Spleen (tissue), 13 donors: ENCODE data around the gene SHOX. TPM values are rescaled to one million over a fixed set of nuclear protein-coding genes. Genes with fewer than 3 reads are reported as not detected.

ENCODE experiments used
- DNase-seq: peaks from one replicate; pipeline ENCODE4 v3.0.0-alpha.2; 2020
- H3K27ac ChIP-seq, 8 donors: fragments of 200-600 bp; sonication (generic) in 7 of 8; 1 replicate in 4 of 8; 2 replicates in 4 of 8; pipeline versions ENCODE4 v1.5.0 to v1.8.0; 2016 to 2021; ENCODE audit warnings: inconsistent platforms in 4 of 8, mild to moderate bottlenecking in 4 of 8, moderate library complexity in 1 of 8
- H3K27me3 ChIP-seq, 7 donors: fragments of 200-600 bp; sonication (generic) in 6 of 7; replicated peaks in 1 of 7; 1 replicate in 4 of 7; 2 replicates in 3 of 7; pipeline versions ENCODE4 v1.5.0 to v1.8.0; 2016 to 2021; ENCODE audit warnings: inconsistent platforms in 3 of 7, mild to moderate bottlenecking in 1 of 7
- H3K36me3 ChIP-seq, 6 donors: fragments of 200-600 bp; sonication (generic) in 5 of 6; 1 replicate in 4 of 6; 2 replicates in 2 of 6; pipeline versions ENCODE4 v1.5.0 to v1.8.0; 2016 to 2021; ENCODE audit warnings: inconsistent platforms in 2 of 6
- H3K4me1 ChIP-seq, 6 donors: fragments of 200-600 bp; sonication (generic) in 5 of 6; 1 replicate in 3 of 6; 2 replicates in 3 of 6; pipeline versions ENCODE4 v1.5.0 to v1.8.0; 2016 to 2021; ENCODE audit warnings: inconsistent platforms in 3 of 6
- H3K4me3 ChIP-seq, 8 donors: fragments of 200-600 bp; sonication (generic) in 7 of 8; 1 replicate in 4 of 8; 2 replicates in 4 of 8; pipeline versions ENCODE4 v1.5.0 to v1.8.0; 2016 to 2021; ENCODE audit warnings: inconsistent platforms in 4 of 8, mild to moderate bottlenecking in 4 of 8, moderate library complexity in 2 of 8
- H3K9me3 ChIP-seq, 8 donors: fragments of 200-600 bp; sonication (generic) in 7 of 8; 1 replicate in 4 of 8; 2 replicates in 4 of 8; pipeline versions ENCODE4 v1.5.0 to v1.8.0; 2016 to 2021; ENCODE audit warnings: inconsistent platforms in 4 of 8
- POLR2A ChIP-seq, 3 donors: fragments of 450-650 bp; IDR thresholded peaks; one replicate each; pipeline ENCODE4 v1.5.1; 2017; ENCODE audit warnings: antibody characterized with exemption in 3 of 3, mild to moderate bottlenecking in 1 of 3
- POLR2AphosphoS5 ChIP-seq, 3 donors: sonication (generic); formaldehyde crosslinking; IDR thresholded peaks; one replicate each; pipeline ENCODE4 v1.5.1; 2017; ENCODE audit warnings: antibody characterized with exemption in 3 of 3
- WGBS, 5 donors: extraction: QIAGEN DNeasy Blood & Tissue Kit in 3 of 5; methylation state at CpG; one replicate each; pipeline versions ENCODE4 v1.1.5 to v1.1.7; 2013 to 2018; 5-methylcytosine and 5-hydroxymethylcytosine counted together
- intact Hi-C: fragments of 100-400 bp; cut with DNase I; formaldehyde crosslinking; loops from one replicate; pipeline ENCODE4 v1.15.0; 2023; ENCODE audit warnings: low total_unique reads
- long read RNA-seq, 2 donors: transcript quantifications; one replicate each; lab custom pipeline, GENCODE V29; 2026
- polyA plus RNA-seq, 3 donors: library from polyadenylated mRNA; stranded (reverse); fragments of 200-250 nt; gene quantifications; one replicate each; pipeline ENCODE4 v1.2.1, GENCODE V29; 2013
- total RNA-seq, 7 donors: library from RNA; depleted of rRNA in 3 of 7; stranded (reverse); fragments of >200 nt in 3 of 7; fragmentation: NEBNext Ultra II Directional in 4 of 7; extraction: Animal tissue kit (Norgen Biotek cat#: 25700) in 4 of 7; gene quantifications; one replicate each; pipeline versions ENCODE4 v1.1.0 to v1.2.1, GENCODE V29; 2016 to 2021
- TF ChIP-seq, protein P1 (sequence below), 11 experiments: fragments of 200-600 bp in 7 of 11; fragments of 450-650 bp in 4 of 11; sonication (generic) in 4 of 11; IDR thresholded peaks in 8 of 11; conservative IDR thresholded peaks in 3 of 11; 1 replicate in 7 of 11; 2 replicates in 4 of 11; pipeline versions ENCODE4 v1.4.0 to v1.8.0; 2016 to 2021; ENCODE audit warnings: antibody characterized with exemption in 11 of 11, inconsistent platforms in 4 of 11, mild to moderate bottlenecking in 1 of 11
- donor health status: healthy with polysubstance abuse.
- donor health status: DM: no; HTN: no; CAD: no; lungs with moderate emphysema.
- donor health status: DM: no; HTN: no; CAD: no.
- donor health status: Bipolar disorder and iron deficiency.
- donor health status: healthy.
- donor health status: DM: no; HTN: no; CAD: no.
- donor health status: DM: yes; HTN: yes; CAD: no.

SHOX gene
- total RNA-seq = not detected
- polyA plus RNA-seq = not detected
- long read RNA-seq, donor 1 = 0 reads
- long read RNA-seq, donor 2 = 0 reads

DNA sequence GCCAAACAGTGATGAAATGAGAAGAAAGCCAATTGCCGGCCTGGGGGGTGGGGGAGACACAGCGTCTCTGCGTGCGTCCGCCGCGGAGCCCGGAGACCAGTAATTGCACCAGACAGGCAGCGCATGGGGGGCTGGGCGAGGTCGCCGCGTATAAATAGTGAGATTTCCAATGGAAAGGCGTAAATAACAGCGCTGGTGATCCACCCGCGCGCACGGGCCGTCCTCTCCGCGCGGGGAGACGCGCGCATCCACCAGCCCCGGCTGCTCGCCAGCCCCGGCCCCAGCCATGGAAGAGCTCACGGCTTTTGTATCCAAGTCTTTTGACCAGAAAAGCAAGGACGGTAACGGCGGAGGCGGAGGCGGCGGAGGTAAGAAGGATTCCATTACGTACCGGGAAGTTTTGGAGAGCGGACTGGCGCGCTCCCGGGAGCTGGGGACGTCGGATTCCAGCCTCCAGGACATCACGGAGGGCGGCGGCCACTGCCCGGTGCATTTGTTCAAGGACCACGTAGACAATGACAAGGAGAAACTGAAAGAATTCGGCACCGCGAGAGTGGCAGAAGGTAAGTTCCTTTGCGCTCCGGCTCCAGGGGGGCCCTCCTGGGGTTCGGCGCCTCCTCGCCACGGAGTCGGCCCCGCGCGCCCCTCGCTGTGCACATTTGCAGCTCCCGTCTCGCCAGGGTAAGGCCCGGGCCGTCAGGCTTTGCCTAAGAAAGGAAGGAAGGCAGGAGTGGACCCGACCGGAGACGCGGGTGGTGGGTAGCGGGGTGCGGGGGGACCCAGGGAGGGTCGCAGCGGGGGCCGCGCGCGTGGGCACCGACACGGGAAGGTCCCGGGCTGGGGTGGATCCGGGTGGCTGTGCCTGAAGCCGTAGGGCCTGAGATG is at the start of gene SHOX:
SHOX (plus strand) TSS at position 180 of the 885 bp plus-strand sequence; CDS start at position 287, 107 bp downstream.
- intact Hi-C loops = no loop called here
- TF ChIP-seq POLR2AphosphoS5 (IDR thresholded peaks at IDR 0.05) = no peak
- Histone ChIP-seq H3K4me3 (no peak within 1 kb of the TSS), H3K4me1 (peaks cover 0 to 8% (median 0%) of the 10 kb centered on the region in 6 donors), H3K9me3 (no peaks in the 10 kb centered on the region), H3K36me3 (no peaks in the 10 kb centered on the region), H3K27ac (no peak within 1 kb of the TSS), H3K27me3 (peaks cover 3 to 88% (median 69%) of the 10 kb centered on the region in 7 donors)
- 5 to 9% (median 6%) methylated on average over 72 to 84 of the region's 84 CpGs for WGBS, 5 donors
- peak; percentile 72 for DNase-seq

DNA sequence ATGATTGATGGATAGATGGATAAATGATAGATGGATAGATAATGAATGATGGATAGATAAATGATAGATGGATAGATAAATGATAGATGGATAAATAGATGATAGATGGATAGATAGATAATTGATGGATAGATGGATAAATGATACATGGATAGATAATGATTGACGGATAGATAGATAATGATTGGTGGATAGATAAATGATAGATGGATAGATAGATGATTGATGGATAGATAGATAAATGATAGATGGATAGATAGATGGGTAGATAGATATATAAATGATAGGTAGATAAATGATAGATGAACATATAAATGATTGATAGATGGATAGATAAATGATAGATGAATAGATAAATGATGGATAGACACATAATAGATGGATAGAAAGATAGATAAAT is 49.5 kb upstream of the SHOX start:
- no peak for DNase-seq
- intact Hi-C loops = no loop called here

DNA sequence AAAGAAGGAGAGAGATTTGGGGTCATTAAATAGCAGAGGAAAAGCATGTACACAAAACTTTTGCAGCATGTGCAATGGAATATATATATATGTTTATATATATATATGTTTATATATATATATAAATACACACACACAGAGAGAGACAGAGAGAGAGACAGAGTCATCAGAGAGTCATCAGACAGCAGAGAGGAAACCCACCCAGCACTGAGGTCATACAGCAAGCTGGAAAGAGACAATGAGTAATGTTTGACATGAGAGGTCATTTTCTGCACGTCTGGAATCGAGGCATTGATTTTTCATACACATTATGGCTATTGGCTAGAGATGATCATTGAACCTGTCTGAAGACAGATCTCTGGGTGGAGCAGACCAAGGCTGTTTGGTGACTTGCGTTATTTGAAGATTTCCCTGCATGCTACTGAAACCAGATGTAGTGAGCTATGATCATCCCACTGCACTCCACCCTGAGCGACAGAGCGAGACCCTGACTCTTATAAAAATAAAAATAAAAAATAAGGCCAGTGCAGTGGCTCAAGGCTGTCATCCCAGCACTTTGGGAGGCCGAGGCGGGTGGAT is 48.8 kb upstream of the SHOX start:
- intact Hi-C loops = no loop called here
- DNase-seq = no peak
- WGBS, 5 donors = 75 to 83% (median 81%) methylated on average over 7 of the region's 7 CpGs
- Histone ChIP-seq H3K27ac (no peak overlapping the region), H3K4me3 (no peak overlapping the region), H3K27me3 (peaks cover 0 to 4% (median 0%) of the 10 kb centered on the region in 7 donors), H3K4me1 (no peaks in the 10 kb centered on the region), H3K9me3 (peaks cover 0 to 23% (median 3%) of the 10 kb centered on the region in 8 donors), H3K36me3 (no peaks in the 10 kb centered on the region)
- TF ChIP-seq POLR2A (IDR thresholded peaks at IDR 0.05) (no peak), POLR2AphosphoS5 (IDR thresholded peaks at IDR 0.05) (no peak)
- TF ChIP-seq, protein P1, sequence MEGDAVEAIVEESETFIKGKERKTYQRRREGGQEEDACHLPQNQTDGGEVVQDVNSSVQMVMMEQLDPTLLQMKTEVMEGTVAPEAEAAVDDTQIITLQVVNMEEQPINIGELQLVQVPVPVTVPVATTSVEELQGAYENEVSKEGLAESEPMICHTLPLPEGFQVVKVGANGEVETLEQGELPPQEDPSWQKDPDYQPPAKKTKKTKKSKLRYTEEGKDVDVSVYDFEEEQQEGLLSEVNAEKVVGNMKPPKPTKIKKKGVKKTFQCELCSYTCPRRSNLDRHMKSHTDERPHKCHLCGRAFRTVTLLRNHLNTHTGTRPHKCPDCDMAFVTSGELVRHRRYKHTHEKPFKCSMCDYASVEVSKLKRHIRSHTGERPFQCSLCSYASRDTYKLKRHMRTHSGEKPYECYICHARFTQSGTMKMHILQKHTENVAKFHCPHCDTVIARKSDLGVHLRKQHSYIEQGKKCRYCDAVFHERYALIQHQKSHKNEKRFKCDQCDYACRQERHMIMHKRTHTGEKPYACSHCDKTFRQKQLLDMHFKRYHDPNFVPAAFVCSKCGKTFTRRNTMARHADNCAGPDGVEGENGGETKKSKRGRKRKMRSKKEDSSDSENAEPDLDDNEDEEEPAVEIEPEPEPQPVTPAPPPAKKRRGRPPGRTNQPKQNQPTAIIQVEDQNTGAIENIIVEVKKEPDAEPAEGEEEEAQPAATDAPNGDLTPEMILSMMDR (IDR thresholded peaks at IDR 0.05 in 8 of 11, conservative IDR thresholded peaks at IDR 0.05 in 3 of 11) = no peak

More for the DNA sequence above, 49.5 kb upstream of the SHOX start:
- 74 to 98% (median 91%) methylated on average over 1 of the region's 1 CpG for WGBS, 5 donors
- Histone ChIP-seq H3K4me1 (no peaks in the 10 kb centered on the region), H3K27ac (no peak overlapping the region), H3K27me3 (peaks cover 0 to 4% (median 0%) of the 10 kb centered on the region in 7 donors), H3K36me3 (no peaks in the 10 kb centered on the region), H3K9me3 (peaks cover 0 to 30% (median 10%) of the 10 kb centered on the region in 8 donors), H3K4me3 (no peak overlapping the region)
- TF ChIP-seq, protein P1 (IDR thresholded peaks at IDR 0.05 in 8 of 11, conservative IDR thresholded peaks at IDR 0.05 in 3 of 11) = no peak
- TF ChIP-seq POLR2AphosphoS5 (IDR thresholded peaks at IDR 0.05) (no peak), POLR2A (IDR thresholded peaks at IDR 0.05) (no peak)

DNA sequence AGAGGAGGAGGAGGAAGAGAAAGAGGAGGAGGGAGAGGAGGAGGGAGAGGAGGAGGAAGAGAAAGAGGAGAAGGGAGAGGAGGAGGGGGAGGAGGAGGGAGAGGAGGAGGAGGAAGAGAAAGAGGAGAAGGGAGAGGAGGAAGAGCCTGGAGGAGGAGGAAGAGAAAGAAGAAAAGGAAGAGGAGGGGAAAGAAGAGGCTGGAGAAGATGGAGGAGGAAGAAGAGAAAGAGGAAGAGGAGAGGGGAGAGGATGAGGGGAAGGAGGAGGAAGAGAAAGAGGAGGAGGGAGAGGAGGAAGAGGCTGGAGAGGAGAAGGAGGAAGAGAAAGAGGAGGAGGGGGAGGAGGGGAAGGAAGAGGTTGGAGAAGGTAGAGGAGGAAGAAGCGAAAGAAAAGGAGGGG is 46.0 kb upstream of the SHOX start:
- H3K4me3 ChIP-seq = no peak overlapping the region
- no peaks in the 10 kb centered on the region for H3K36me3 ChIP-seq
- peaks cover 0 to 4% (median 0%) of the 10 kb centered on the region in 7 donors for H3K27me3 ChIP-seq
- no peaks in the 10 kb centered on the region for H3K4me1 ChIP-seq
- peaks cover 0 to 27% (median 0%) of the 10 kb centered on the region in 8 donors for H3K9me3 ChIP-seq
- TF ChIP-seq, protein P1 (IDR thresholded peaks at IDR 0.05 in 8 of 11, conservative IDR thresholded peaks at IDR 0.05 in 3 of 11) = no peak
- no peak for TF ChIP-seq POLR2A (IDR thresholded peaks at IDR 0.05)
- no peak for TF ChIP-seq POLR2AphosphoS5 (IDR thresholded peaks at IDR 0.05)
- no peak overlapping the region for H3K27ac ChIP-seq
- DNase-seq = no peak
- 22 to 52% (median 36%) methylated on average over 1 of the region's 1 CpG for WGBS, 5 donors
- intact Hi-C loops = no loop called here
